K562 (cell line): ENCODE measurements around the gene HELZ2.

Experiments
- RBBP5 ChIP-seq: fragments of 200-600 bp; sonication (generic); IDR thresholded peaks from 2 replicates; pipeline ENCODE4 v1.6.1; 2012; ENCODE audit warnings: borderline replicate concordance, mild to moderate bottlenecking, low read length, control low read depth, inconsistent platforms; ENCODE audit not compliant: insufficient read depth, poor library complexity, severe bottlenecking
- SMAD1 ChIP-seq: fragments of 150-350 bp; IDR thresholded peaks from 2 replicates; pipeline ENCODE4 v1.6.1; 2014; ENCODE audit warnings: low read length, low read depth; ENCODE audit not compliant: partially characterized antibody

DNA sequence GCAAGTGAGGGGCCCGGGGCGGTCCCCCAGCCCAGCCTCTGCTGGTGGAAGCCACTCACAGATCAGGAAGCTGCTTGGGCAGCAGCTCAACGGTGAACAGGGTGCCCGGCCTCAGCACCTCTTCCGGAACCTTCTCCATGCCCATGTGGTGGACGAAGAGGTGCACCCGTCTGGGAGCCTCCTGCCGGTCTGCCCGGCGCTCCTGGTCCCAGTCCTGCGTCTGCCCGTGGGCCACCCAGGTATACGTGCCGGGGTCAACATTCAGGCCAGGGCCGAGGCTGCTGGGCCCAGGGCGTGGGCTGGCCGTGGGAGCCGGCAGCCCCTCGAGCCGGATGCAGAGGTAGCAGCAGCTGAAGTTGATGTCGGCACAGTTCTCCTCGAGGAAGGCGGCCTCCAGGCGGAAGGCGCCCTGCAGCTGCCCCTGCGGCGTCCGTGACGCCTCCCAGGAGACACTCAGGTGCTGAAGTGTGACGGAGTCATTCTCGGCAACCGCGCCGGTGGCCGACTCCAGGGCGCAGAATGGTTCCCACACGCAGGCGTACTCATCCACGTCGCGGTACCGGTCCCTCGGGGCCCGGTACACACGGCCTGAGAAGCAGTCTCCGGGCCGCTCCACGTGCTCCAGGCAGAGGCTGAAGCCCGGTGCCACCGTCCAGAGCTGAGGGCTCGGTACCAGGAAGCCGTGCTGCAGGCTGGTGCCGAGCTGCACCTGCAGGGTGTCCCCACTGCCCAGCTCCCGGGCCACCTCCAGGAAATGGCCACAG is 11.4 kb downstream of the HELZ2 start:
- no peak for TF ChIP-seq SMAD1
- TF ChIP-seq RBBP5: no peak
